GM23338 (cell line): Measurements from ENCODE around the gene CAMKK2. TPM values are rescaled to one million over a fixed set of nuclear protein-coding genes. Genes with fewer than 3 reads are reported as not detected.

Experiments
- ATAC-seq: fragments of 200-7000 bp; cut with Tn5 transposase; 3 replicates; pipeline ENCODE4 v1.9.1; 2020
- DNase-seq: peaks from one replicate; pipeline ENCODE4 v3.0.0-alpha.2; 2015; ENCODE audit warnings: low spot score
- H2AFZ ChIP-seq: fragments of 200-600 bp; sonication (generic); 2 replicates; pipeline ENCODE4 v1.8.0; 2016; ENCODE audit warnings: antibody characterized with exemption, mild to moderate bottlenecking, moderate library complexity
- H3F3A ChIP-seq: fragments of 200-600 bp; sonication (generic); replicated peaks from 2 replicates; pipeline ENCODE4 v1.8.0; 2017; ENCODE audit warnings: antibody characterized with exemption, mixed run types, low read depth
- H3K27ac ChIP-seq: fragments of 200-600 bp; sonication (generic); 2 replicates; pipeline ENCODE4 v1.6.1; 2016; ENCODE audit warnings: low read depth
- H3K27me3 ChIP-seq: fragments of 200-600 bp; sonication (generic); 2 replicates; pipeline ENCODE4 v1.8.0; 2016; ENCODE audit warnings: mild to moderate bottlenecking, mixed run types, moderate library complexity; ENCODE audit not compliant: insufficient read depth
- H3K36me3 ChIP-seq: fragments of 200-600 bp; sonication (generic); 2 replicates; pipeline ENCODE4 v1.8.0; 2016; ENCODE audit warnings: mild to moderate bottlenecking; ENCODE audit not compliant: insufficient read depth
- H3K4me1 ChIP-seq: fragments of 200-600 bp; sonication (generic); 2 replicates; pipeline ENCODE4 v1.8.0; 2016; ENCODE audit warnings: mild to moderate bottlenecking, moderate library complexity; ENCODE audit not compliant: insufficient read depth
- H3K4me2 ChIP-seq: fragments of 200-600 bp; sonication (generic); 2 replicates; pipeline ENCODE4 v1.7.1; 2017; ENCODE audit warnings: mixed run types
- H3K4me3 ChIP-seq: fragments of 200-600 bp; sonication (generic); 2 replicates; pipeline ENCODE4 v1.6.1; 2016; ENCODE audit warnings: mixed run types
- H3K79me2 ChIP-seq: fragments of 200-600 bp; sonication (generic); replicated peaks from 2 replicates; pipeline ENCODE4 v1.8.0; 2017; ENCODE audit warnings: mild to moderate bottlenecking; ENCODE audit not compliant: insufficient read depth
- H3K9me2 ChIP-seq: fragments of 200-600 bp; sonication (generic); 2 replicates; pipeline ENCODE4 v1.8.0; 2017; ENCODE audit not compliant: insufficient read depth
- H4K20me1 ChIP-seq: fragments of 200-600 bp; sonication (generic); replicated peaks from 2 replicates; pipeline ENCODE4 v1.8.0; 2017; ENCODE audit warnings: mild to moderate bottlenecking; ENCODE audit not compliant: insufficient read depth
- H3K27ac Mint-ChIP-seq: 2 replicates; pipeline ENCODE4 v1.8.0; 2020; ENCODE audit warnings: inconsistent platforms, mild to moderate bottlenecking, moderate library complexity, mixed read lengths
- H3K27me3 Mint-ChIP-seq: 3 replicates; pipeline ENCODE4 v1.8.0; 2022; ENCODE audit warnings: low read depth, mild to moderate bottlenecking, moderate library complexity, mixed read lengths, inconsistent platforms; ENCODE audit not compliant: insufficient read depth, poor library complexity
- H3K36me3 Mint-ChIP-seq: 3 replicates; pipeline ENCODE4 v1.8.0; 2021; ENCODE audit warnings: low read depth, mild to moderate bottlenecking, inconsistent platforms, moderate library complexity, mixed read lengths
- H3K4me1 Mint-ChIP-seq: 3 replicates; pipeline ENCODE4 v1.8.0; 2020; ENCODE audit warnings: mild to moderate bottlenecking, inconsistent platforms, mixed read lengths
- H3K4me3 Mint-ChIP-seq: 3 replicates; pipeline ENCODE4 v1.8.0; 2021; ENCODE audit warnings: moderate library complexity, mild to moderate bottlenecking, inconsistent platforms, mixed read lengths
- H3K9me3 Mint-ChIP-seq: 3 replicates; pipeline ENCODE4 v1.8.0; 2020; ENCODE audit warnings: moderate library complexity, mild to moderate bottlenecking, inconsistent platforms, mixed read lengths
- ETS1 ChIP-seq: IDR thresholded peaks from 2 replicates; pipeline ENCODE4 v1.6.1; 2016; ENCODE audit warnings: antibody characterized with exemption
- EZH2 ChIP-seq: fragments of 200-600 bp; sonication (generic); IDR thresholded peaks from one replicate; pipeline ENCODE4 v1.8.0; 2017; ENCODE audit warnings: antibody characterized with exemption, mild to moderate bottlenecking, low read depth; ENCODE audit not compliant: unreplicated experiment
- EZH2phosphoT487 ChIP-seq: fragments of 200-600 bp; sonication (generic); IDR thresholded peaks from one replicate; pipeline ENCODE4 v1.8.1; 2018; ENCODE audit warnings: antibody characterized with exemption; ENCODE audit not compliant: unreplicated experiment
- NANOG ChIP-seq: IDR thresholded peaks from 2 replicates; pipeline ENCODE4 v1.6.1; 2016; ENCODE audit warnings: antibody characterized with exemption, borderline replicate concordance
- POLR2AphosphoS5 ChIP-seq: IDR thresholded peaks from 2 replicates; pipeline ENCODE4 v1.6.1; 2016; ENCODE audit warnings: antibody characterized with exemption, low read depth
- STAT1 ChIP-seq: IDR thresholded peaks from one replicate; pipeline ENCODE4 v1.6.1; 2016; ENCODE audit warnings: antibody characterized with exemption; ENCODE audit not compliant: unreplicated experiment
- ZNF114 ChIP-seq: fragments of 250-450 bp; sonication (Bioruptor Pico); IDR thresholded peaks from 2 replicates; pipeline ENCODE4 v1.5.0; 2020; ENCODE audit warnings: mild to moderate bottlenecking, moderate library complexity
- ZNF331 ChIP-seq: fragments of 250-450 bp; sonication (Bioruptor Pico); IDR thresholded peaks from 2 replicates; pipeline ENCODE4 v1.5.0; 2020; ENCODE audit warnings: low read depth, mild to moderate bottlenecking, moderate library complexity
- ZNF462 ChIP-seq: fragments of 250-450 bp; sonication (Bioruptor Pico); IDR thresholded peaks from 2 replicates; pipeline ENCODE4 v1.5.0; 2020; ENCODE audit warnings: mild to moderate bottlenecking, moderate library complexity
- polyA plus RNA-seq: library from polyadenylated mRNA; unstranded; fragments of >200 nt; fragmentation: Nextera tagmentation; extraction: Ambion mirVana; gene quantifications from 2 replicates; pipeline ENCODE4 v1.2.1, GENCODE V29; 2016
- total RNA-seq: library from RNA; depleted of rRNA; stranded (reverse); fragments of >200 nt; shearing (Covaris generic); gene quantifications from 2 replicates; pipeline ENCODE4 v1.2.3, GENCODE V29; 2014

The CAMKK2 gene
- total and polyA plus RNA-seq, 2 experiments from 2014 or later = 10.3 to 26.4 TPM

- no peak for TF ChIP-seq ZNF462
- TF ChIP-seq POLR2AphosphoS5 = no peak
- TF ChIP-seq STAT1 = no peak
- TF ChIP-seq ZNF114 (CRISPR knock-in tag) = no peak
- no peak for TF ChIP-seq NANOG
- no peak for TF ChIP-seq EZH2phosphoT487
- TF ChIP-seq EZH2 = no peak
- TF ChIP-seq ETS1 = no peak
Observed at GRCh38 chr12:121228919-121229665, 67.4 kb downstream of the CAMKK2 start (continued).

GRCh38 chr12:121227294-121227693, 69.2 kb downstream of the CAMKK2 start:
- no peaks in the 10 kb centered on the region for H3F3A ChIP-seq
- peaks cover 3% of the 10 kb centered on the region; the same call in 1 of the 3 replicates for H3K36me3 Mint-ChIP-seq
- H3K9me3 Mint-ChIP-seq = no peaks in the 10 kb centered on the region
- no peak overlapping the region for H3K4me2 ChIP-seq
- peaks cover 3% of the 10 kb centered on the region; the same call in 2 of the 3 replicates for H3K4me1 Mint-ChIP-seq
- H3K4me1 ChIP-seq = no peaks in the 10 kb centered on the region
- no peak overlapping the region for H3K27ac ChIP-seq
- H3K4me3 Mint-ChIP-seq = no peak overlapping the region
- peaks cover 2% of the 10 kb centered on the region for H3K27me3 Mint-ChIP-seq
- DNase-seq = no peak
- no peaks in the 10 kb centered on the region for H3K9me2 ChIP-seq
- H3K27ac Mint-ChIP-seq = no peak overlapping the region
- H3K36me3 ChIP-seq = 0 out of 2 replicates have a peak, but pooled peaks cover 2% of the 10 kb centered on the region
- no peak for ATAC-seq
- H4K20me1 ChIP-seq = no peaks in the 10 kb centered on the region
- H3K4me3 ChIP-seq = no peak overlapping the region
- TF ChIP-seq ZNF462 (no peak), ZNF331 (CRISPR knock-in tag) (no peak)
- no peaks in the 10 kb centered on the region for H3K27me3 ChIP-seq
- no peaks in the 10 kb centered on the region for H3K79me2 ChIP-seq
- H2AFZ ChIP-seq = no peak overlapping the region
